HTERT RPE-1 (cell line): ENCODE results near the gene OR4N5.
"Not testable (repeated sequence)": the region's sequence is repeated elsewhere in the genome, so short reads cannot be mapped to it uniquely, and the experiment has no call there.

Source experiments
- in situ Hi-C: fragments of 300-500 bp; cut with MboI; formaldehyde crosslinking; loops from 4 replicates; pipeline ENCODE4 v1.14.3; 2020; ENCODE audit warnings: low sequenced_read_pairs

The OR4N5 gene, protein sequence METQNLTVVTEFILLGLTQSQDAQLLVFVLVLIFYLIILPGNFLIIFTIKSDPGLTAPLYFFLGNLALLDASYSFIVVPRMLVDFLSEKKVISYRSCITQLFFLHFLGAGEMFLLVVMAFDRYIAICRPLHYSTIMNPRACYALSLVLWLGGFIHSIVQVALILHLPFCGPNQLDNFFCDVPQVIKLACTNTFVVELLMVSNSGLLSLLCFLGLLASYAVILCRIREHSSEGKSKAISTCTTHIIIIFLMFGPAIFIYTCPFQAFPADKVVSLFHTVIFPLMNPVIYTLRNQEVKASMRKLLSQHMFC

GRCh38 chr14:20138520-20138919 is at the start of gene OR4N5:
TSS of gene OR4N5 (plus strand) at chr14:20138820. CDS start at chr14:20143736, 4,916 bp downstream.
- in situ Hi-C loops, result no loop called here

- in situ Hi-C loops, result no loop called here
Observed at GRCh38 chr14:20092050-20092449, 46.6 kb upstream of the OR4N5 start.

DNA sequence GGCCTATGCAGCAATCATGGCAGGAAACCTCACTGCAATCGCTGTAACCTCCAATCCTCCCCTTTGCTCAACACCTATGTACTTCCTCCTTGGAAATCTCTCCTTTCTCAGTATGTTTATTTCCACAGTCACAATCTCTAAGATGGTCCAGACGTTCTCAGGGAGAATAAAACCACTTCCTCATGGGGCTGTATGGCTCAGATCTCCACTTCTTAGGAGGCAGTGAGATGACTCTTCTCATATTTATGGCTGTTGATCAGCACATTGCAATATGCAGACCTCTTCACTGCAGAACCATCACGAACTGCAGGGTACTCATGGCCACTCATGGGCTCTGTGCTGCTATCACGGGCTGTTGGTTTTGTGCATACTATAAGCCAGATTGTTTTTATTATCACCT is 45.2 kb upstream of the OR4N5 start:
- in situ Hi-C loops, result no loop called here

- in situ Hi-C loops, result not testable (repeated sequence)
Observed at GRCh38 chr14:20098926-20099770, 39.5 kb upstream of the OR4N5 start.

GRCh38 chr14:20110438-20110837 is 28.2 kb upstream of the OR4N5 start, which contains the start of gene OR4K17:
TSS of gene OR4K17 (plus strand) at chr14:20110739. CDS start at chr14:20117500, 6,761 bp downstream.
- in situ Hi-C loops, result no loop called here

GRCh38 chr14:20112321-20112720 is 26.3 kb upstream of the OR4N5 start:
- in situ Hi-C loops, result no loop called here

DNA sequence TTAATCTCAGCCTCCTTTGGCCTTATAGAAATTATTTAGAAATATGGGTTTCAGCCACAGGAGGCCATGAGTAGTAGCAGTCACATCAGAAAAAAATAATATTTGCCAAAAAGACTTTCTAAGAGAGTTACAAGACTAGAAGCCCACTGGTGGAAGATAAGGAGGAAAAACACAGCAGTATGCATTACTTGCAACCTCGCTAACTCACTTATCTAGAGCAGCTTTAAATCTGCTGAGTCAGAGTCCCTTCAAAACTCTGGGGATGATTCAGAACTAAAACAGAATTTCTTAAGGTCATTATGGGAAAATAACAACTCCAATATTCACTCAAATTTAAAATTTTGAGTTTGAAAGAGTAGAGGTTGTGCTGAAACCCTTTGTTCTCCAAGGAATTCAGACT is 21.9 kb upstream of the OR4N5 start:
- in situ Hi-C loops, result no loop called here

- in situ Hi-C loops, result no loop called here
Observed at GRCh38 chr14:20118795-20119194, 19.8 kb upstream of the OR4N5 start.

- in situ Hi-C loops, result no loop called here
Observed at GRCh38 chr14:20143911-20144310, 5.3 kb downstream of the OR4N5 start.

GRCh38 chr14:20144820-20145219 is 6.2 kb downstream of the OR4N5 start:
- in situ Hi-C loops, result no loop called here

- in situ Hi-C loops, result no loop called here
Observed at GRCh38 chr14:20164462-20164861, 25.8 kb downstream of the OR4N5 start.

DNA sequence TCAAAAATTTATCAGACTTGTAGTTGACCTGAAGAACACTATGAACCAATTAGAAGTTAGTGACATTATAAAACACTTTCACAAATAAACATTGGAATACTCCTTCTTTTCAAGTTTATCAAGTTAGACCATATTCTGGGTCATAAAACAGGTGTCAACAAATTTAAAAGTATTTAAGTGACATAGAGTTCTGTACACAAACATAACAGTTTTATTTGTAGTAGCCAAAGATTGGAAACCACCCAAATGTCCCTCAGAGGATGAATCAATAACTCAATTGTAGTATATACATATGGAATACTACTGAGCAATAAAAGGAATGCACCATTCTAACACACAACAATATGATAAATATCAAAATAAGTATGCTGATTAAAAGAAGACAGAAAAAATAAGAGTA is 28.5 kb downstream of the OR4N5 start:
- in situ Hi-C loops, result no loop called here

- in situ Hi-C loops, result not testable (repeated sequence)
Observed at GRCh38 chr14:20169852-20170251, 31.2 kb downstream of the OR4N5 start.

DNA sequence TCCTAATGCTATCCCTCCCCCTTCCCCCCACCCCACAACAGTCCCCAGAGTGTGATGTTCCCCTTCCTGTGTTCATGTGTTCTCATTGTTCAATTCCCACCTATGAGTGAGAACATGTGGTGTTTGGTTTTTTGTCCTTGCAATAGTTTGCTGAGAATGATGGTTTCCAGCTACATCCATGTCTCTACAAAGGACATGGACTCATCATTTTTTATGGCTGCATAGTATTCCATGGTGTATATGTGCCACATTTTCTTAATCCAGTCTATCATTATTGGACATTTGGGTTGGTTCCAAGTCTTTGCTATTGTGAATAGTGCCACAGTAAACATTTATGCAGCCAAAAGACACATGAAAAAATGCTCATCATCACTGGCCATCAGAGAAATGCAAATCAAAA is 35.6 kb downstream of the OR4N5 start:
- in situ Hi-C loops, result not testable (repeated sequence)

DNA sequence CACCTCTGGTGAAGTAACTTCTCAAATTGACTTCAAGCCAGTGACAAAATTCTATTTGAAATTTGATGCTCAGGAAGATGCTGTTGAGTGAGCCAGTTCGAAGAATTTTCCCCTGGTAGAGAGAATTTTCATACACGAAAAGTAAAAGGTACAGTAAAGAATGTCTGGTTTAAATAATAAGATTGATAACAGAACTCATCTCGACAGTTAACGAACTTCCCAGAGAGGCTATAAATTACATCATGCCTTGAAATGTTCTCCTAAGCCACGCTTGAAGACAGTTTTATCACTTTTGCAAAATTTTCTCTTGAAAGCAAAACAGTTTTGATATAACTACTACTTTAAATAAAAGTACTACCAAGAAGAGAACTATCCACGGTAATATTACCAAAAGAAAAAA is 37.7 kb downstream of the OR4N5 start:
- in situ Hi-C loops, result no loop called here

GRCh38 chr14:20177433-20177974 is 38.9 kb downstream of the OR4N5 start:
- in situ Hi-C loops, result no loop called here

- in situ Hi-C loops, result no loop called here
Observed at GRCh38 chr14:20179218-20179617, 40.6 kb downstream of the OR4N5 start.

GRCh38 chr14:20179880-20180279 is 41.3 kb downstream of the OR4N5 start:
- in situ Hi-C loops, result no loop called here

DNA sequence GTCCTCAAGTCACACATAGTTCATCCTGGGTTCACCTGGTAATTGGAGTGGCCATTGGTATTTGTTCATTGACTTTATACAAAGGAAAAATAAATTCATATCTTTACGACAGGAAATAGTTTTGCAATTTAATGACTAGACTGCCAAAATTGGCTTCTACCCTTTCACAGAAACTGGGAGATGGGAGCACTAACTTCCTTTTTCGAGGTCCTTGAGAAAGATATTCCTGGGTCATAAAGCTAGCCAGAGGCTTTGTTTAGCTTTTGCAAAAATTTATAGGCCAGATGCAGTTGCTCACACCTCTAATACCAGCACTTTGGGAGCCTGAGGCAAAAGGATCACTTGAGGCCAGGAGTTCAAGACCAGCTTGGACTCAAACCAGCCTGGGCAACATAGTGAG is 41.9 kb downstream of the OR4N5 start:
- in situ Hi-C loops, result no loop called here

DNA sequence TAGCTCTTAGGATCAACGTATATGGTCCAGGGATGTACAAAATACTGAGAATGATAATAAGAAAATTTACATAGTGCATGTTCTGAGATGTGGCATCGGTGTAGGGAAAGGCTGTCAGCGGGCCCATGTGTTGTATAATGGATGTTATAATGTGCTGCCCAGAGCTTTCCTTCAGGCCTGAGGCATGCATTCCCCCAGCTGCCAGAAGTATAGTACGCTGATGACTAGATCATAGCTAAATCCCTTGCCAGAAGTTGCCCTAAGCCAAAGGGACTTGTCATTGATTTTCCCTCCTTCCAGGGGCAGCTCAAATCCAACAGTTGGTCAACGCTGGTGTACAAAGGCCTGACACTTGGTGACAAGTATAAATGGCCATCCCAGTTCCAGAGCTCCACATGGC is 45.6 kb downstream of the OR4N5 start:
- in situ Hi-C loops, result no loop called here

GRCh38 chr14:20190596-20190995 is 52.0 kb downstream of the OR4N5 start, which contains the start of gene OR11G2:
TSS of gene OR11G2 (plus strand) at chr14:20190896. CDS start at chr14:20197438, 6,542 bp downstream.
- in situ Hi-C loops, result no loop called here

- in situ Hi-C loops, result no loop called here
Observed at GRCh38 chr14:20191396-20191795, 52.8 kb downstream of the OR4N5 start.
